ENCODE results near the gene BCAS4.
"Not testable (repeated sequence)": the region's sequence is repeated elsewhere in the genome, so short reads cannot be mapped to it uniquely, and the experiment has no call there.

Gene BCAS4

GRCh38 chr20:50771419-50772080 is 23.3 kb upstream of the BCAS4 start:
- not testable (repeated sequence) for DNase-seq (ENCODE audit: low spot score)

GRCh38 chr20:50772420-50773185 is 22.3 kb upstream of the BCAS4 start:
- no peak for DNase-seq (ENCODE audit: low spot score)

GRCh38 chr20:50774515-50774914 is 20.3 kb upstream of the BCAS4 start:
- DNase-seq (ENCODE audit: low spot score) = no peak

GRCh38 chr20:50776122-50776817 is 18.6 kb upstream of the BCAS4 start:
- DNase-seq (ENCODE audit: low spot score) = no peak

- no peak for DNase-seq (ENCODE audit: low spot score)
Observed at GRCh38 chr20:50777373-50777772, 17.5 kb upstream of the BCAS4 start.

- DNase-seq (ENCODE audit: low spot score) = not testable (repeated sequence)
Observed at GRCh38 chr20:50778994-50779393, 15.9 kb upstream of the BCAS4 start.

- no peak for DNase-seq (ENCODE audit: low spot score)
Observed at GRCh38 chr20:50783390-50783789, 11.5 kb upstream of the BCAS4 start.

GRCh38 chr20:50783903-50784302 is 11.0 kb upstream of the BCAS4 start:
- no peak for DNase-seq (ENCODE audit: low spot score)

GRCh38 chr20:50784464-50784863 is 10.4 kb upstream of the BCAS4 start:
- DNase-seq (ENCODE audit: low spot score) = no peak

GRCh38 chr20:50786703-50787102 is 8.2 kb upstream of the BCAS4 start:
- DNase-seq (ENCODE audit: low spot score) = no peak

GRCh38 chr20:50787181-50787580 is 7.7 kb upstream of the BCAS4 start:
- no peak for DNase-seq (ENCODE audit: low spot score)

- no peak for DNase-seq (ENCODE audit: low spot score)
Observed at GRCh38 chr20:50788045-50788991, 6.5 kb upstream of the BCAS4 start.

- no peak for DNase-seq (ENCODE audit: low spot score)
Observed at GRCh38 chr20:50789968-50790650, 4.8 kb upstream of the BCAS4 start.

GRCh38 chr20:50790651-50791277 is 4.1 kb upstream of the BCAS4 start:
- peak; percentile 84 for DNase-seq (ENCODE audit: low spot score)

- DNase-seq (ENCODE audit: low spot score) = no peak
Observed at GRCh38 chr20:50792708-50793574, 1.9 kb upstream of the BCAS4 start.

GRCh38 chr20:50793575-50794016 is 1.3 kb upstream of the BCAS4 start:
- DNase-seq (ENCODE audit: low spot score) = peak; percentile 55

GRCh38 chr20:50794181-50794845 is 548 bp upstream of the BCAS4 start:
- no peak for DNase-seq (ENCODE audit: low spot score)

GRCh38 chr20:50797142-50797541 is 2.3 kb downstream of the BCAS4 start:
- DNase-seq (ENCODE audit: low spot score) = no peak

- no peak for DNase-seq (ENCODE audit: low spot score)
Observed at GRCh38 chr20:50798650-50799049, 3.8 kb downstream of the BCAS4 start.
